GM12878 (cell line): ENCODE measurements around the gene SH2B3. TPM values are rescaled to one million over a fixed set of nuclear protein-coding genes. Genes with fewer than 3 reads are reported as not detected.

Experiments used
- BACH1 ChIP-seq: fragments of 450-650 bp; IDR thresholded peaks from 2 replicates; pipeline ENCODE4 v1.6.1; 2017; ENCODE audit warnings: mild to moderate bottlenecking, borderline replicate concordance
- CEBPB ChIP-seq, 2 experiments: fragments of 150-350 bp in 1 of 2; IDR thresholded peaks; 2 replicates each; pipeline ENCODE4 v1.6.1; 2012 to 2014; ENCODE audit warnings: low read depth in 2 of 2, low read length in 2 of 2, borderline replicate concordance in 1 of 2, inconsistent platforms in 1 of 2
- CHD1 ChIP-seq: IDR thresholded peaks from 2 replicates; pipeline ENCODE4 v1.6.1; 2012; ENCODE audit warnings: low read depth, low read length, improper control_type of control experiment
- CREB1 ChIP-seq: IDR thresholded peaks from 2 replicates; pipeline ENCODE4 v1.6.1; 2012; ENCODE audit warnings: low read depth, mild to moderate bottlenecking, inconsistent platforms
- DPF2 ChIP-seq: fragments of 450-650 bp; IDR thresholded peaks from 2 replicates; pipeline ENCODE4 v1.6.1; 2017; ENCODE audit warnings: mild to moderate bottlenecking
- EGR1 ChIP-seq, 2 experiments: IDR thresholded peaks; 1 replicate in 1 of 2; 2 replicates in 1 of 2; pipeline ENCODE4 v1.6.1; 2011 to 2012; ENCODE audit warnings: low read depth in 2 of 2, low read length in 2 of 2, borderline replicate concordance in 1 of 2, mild to moderate bottlenecking in 1 of 2, moderate library complexity in 1 of 2
- ETV6 ChIP-seq, 2 experiments: fragments of 450-650 bp in 1 of 2; IDR thresholded peaks in 1 of 2; conservative IDR thresholded peaks in 1 of 2; 2 replicates each; pipeline ENCODE4 v1.6.1; 2014; ENCODE audit warnings: antibody characterized with exemption in 1 of 2, borderline replicate concordance in 1 of 2, low read depth in 1 of 2, mild to moderate bottlenecking in 1 of 2, moderate library complexity in 1 of 2
- JUNB ChIP-seq: IDR thresholded peaks from 2 replicates; pipeline ENCODE4 v1.6.1; 2016; ENCODE audit warnings: antibody characterized with exemption, mild to moderate bottlenecking
- JUND ChIP-seq: IDR thresholded peaks from 2 replicates; pipeline ENCODE4 v1.6.1; 2012; ENCODE audit warnings: low read depth, mild to moderate bottlenecking, low read length, improper control_type of control experiment, moderate library complexity
- KLF5 ChIP-seq: fragments of 450-650 bp; IDR thresholded peaks from 2 replicates; pipeline ENCODE4 v1.6.1; 2014; ENCODE audit warnings: mild to moderate bottlenecking; ENCODE audit not compliant: partially characterized antibody
- LARP7 ChIP-seq: fragments of 450-650 bp; IDR thresholded peaks from 2 replicates; pipeline ENCODE4 v1.6.1; 2017; ENCODE audit warnings: mild to moderate bottlenecking
- MTA2 ChIP-seq: fragments of 450-650 bp; IDR thresholded peaks from 2 replicates; pipeline ENCODE4 v1.6.1; 2016; ENCODE audit warnings: low read depth, mild to moderate bottlenecking, moderate library complexity
- MTA3 ChIP-seq: IDR thresholded peaks from 2 replicates; pipeline ENCODE4 v1.6.1; 2012; ENCODE audit warnings: low read length, inconsistent platforms, borderline replicate concordance
- NFIC ChIP-seq: IDR thresholded peaks from 2 replicates; pipeline ENCODE4 v1.6.1; 2012; ENCODE audit warnings: low read depth, mild to moderate bottlenecking, inconsistent platforms, low read length, moderate library complexity
- NFYA ChIP-seq: IDR thresholded peaks from 2 replicates; pipeline ENCODE4 v1.6.1; 2011; ENCODE audit warnings: low read depth, mild to moderate bottlenecking, low read length, improper control_type of control experiment, borderline replicate concordance
- PAX8 ChIP-seq: fragments of 450-650 bp; IDR thresholded peaks from 2 replicates; pipeline ENCODE4 v1.6.1; 2017; ENCODE audit warnings: mild to moderate bottlenecking, moderate library complexity
- POLR2AphosphoS5 ChIP-seq: IDR thresholded peaks from 2 replicates; pipeline ENCODE4 v1.6.1; 2011; ENCODE audit warnings: mild to moderate bottlenecking, low read length, inconsistent platforms
- REST ChIP-seq: IDR thresholded peaks from 2 replicates; pipeline ENCODE4 v1.6.1; 2012; ENCODE audit warnings: mild to moderate bottlenecking, low read depth, low read length
- RFX5 ChIP-seq: IDR thresholded peaks from 2 replicates; pipeline ENCODE4 v1.6.1; 2011; ENCODE audit warnings: low read depth, low read length, improper control_type of control experiment
- SREBF1 ChIP-seq: IDR thresholded peaks from 2 replicates; pipeline ENCODE4 v1.6.1; 2012; ENCODE audit warnings: mild to moderate bottlenecking, low read length
- ZBTB4 ChIP-seq: fragments of 450-650 bp; formaldehyde crosslinking; IDR thresholded peaks from 2 replicates; pipeline ENCODE4 v1.4.0; 2022; ENCODE audit warnings: mild to moderate bottlenecking, moderate library complexity
- ZNF622 ChIP-seq: fragments of 450-650 bp; IDR thresholded peaks from 2 replicates; pipeline ENCODE4 v1.6.1; 2017; ENCODE audit warnings: mild to moderate bottlenecking, inconsistent platforms
- polyA plus RNA-seq, 11 experiments: library from polyadenylated mRNA; depleted of rRNA in 4 of 11; unstranded in 6 of 11; stranded (reverse) in 5 of 11; fragments of >200 nt; fragmentation: Nextera tagmentation in 4 of 11; fragmentation: Illumina TruSeq in 1 of 11; extraction: Ambion mirVana in 4 of 11; extraction: Trizol in 1 of 11; gene quantifications; 1 replicate in 1 of 11; 2 replicates in 10 of 11; pipeline versions ENCODE4 v1.2.1 to v1.2.3, GENCODE V29; 2011 to 2016; ENCODE audit warnings: inconsistent platforms in 2 of 11, missing spikeins in 2 of 11, low read depth in 1 of 11
- total RNA-seq, 4 experiments: library from RNA; depleted of rRNA in 3 of 4; stranded (reverse); fragments of >200 nt in 3 of 4; fragmentation: Illumina TruSeq in 1 of 4; extraction: Trizol in 1 of 4; gene quantifications; 2 replicates each; pipeline versions ENCODE4 v1.2.1 to v1.2.3, GENCODE V29; 2013 to 2021
- TF ChIP-seq, protein P1 (sequence below): IDR thresholded peaks from 2 replicates; pipeline ENCODE4 v1.6.1; 2011; ENCODE audit warnings: borderline replicate concordance, low read depth, mild to moderate bottlenecking, moderate library complexity, mixed read lengths, low read length; ENCODE audit not compliant: insufficient read depth; ENCODE audit errors: extremely low read length

Gene SH2B3
- total and polyA plus RNA-seq, 10 of the 15 experiments (the other 5 are each of a cell fraction or from before 2014, with no cell fraction given) = 5.8 to 46.4 (median 23.3) TPM

DNA sequence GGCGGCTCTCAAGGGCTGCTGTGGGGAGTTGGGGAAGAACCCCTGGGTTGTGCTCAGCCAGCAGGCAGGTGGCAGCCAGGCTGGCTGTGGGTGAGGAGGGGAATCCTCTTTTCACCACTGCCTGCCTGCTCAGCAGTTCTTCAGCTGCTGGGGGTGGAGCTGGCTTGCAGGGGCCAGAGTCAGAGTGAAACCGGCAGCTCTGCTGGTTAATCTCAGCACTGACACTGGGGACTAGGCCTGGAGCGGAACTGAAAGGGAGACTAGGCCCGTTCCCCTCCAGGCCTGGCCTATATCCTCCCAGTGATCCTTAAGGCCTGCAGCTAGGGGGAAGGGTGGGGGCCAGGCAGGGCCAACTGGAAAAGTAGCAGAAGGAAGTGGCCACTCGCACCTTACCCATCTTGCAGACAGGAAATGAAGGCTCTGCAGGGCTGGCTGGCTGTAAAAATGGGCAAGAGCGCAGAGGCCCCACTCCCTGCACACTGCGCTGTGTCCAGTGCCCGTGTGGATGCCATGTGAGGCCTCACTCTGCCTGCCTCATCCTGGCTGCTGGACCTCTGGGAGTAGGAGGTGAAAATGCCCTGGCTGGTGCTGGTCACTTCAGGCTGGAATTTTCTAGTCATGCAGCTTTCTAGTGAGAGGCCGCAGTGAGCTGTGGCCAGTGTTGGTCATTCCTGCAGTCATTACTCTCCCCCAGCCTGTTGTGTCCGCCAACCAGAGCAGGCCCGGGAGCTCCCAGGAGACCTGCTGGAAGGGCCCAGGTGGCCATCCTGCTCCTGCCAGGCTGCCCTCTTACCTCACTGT is 39.4 kb downstream of the SH2B3 start (continued):
- TF ChIP-seq KLF5 (peak; percentile 77), PAX8 (no peak), ZNF622 (no peak), CEBPB (IDR thresholded peaks at IDR 0.05; ENCODE audit: borderline replicate concordance in 1 of 2, low read depth in 2 of 2, low read length in 2 of 2) (0 out of 4 replicates have a peak, but pooled peaks of 1 of the 2 experiments have one; percentile 21), ZBTB4 (CRISPR knock-in tag) (no peak), CREB1 (0 out of 2 replicates have a peak, but pooled peaks have one; percentile 44), NFYA (no peak), MTA3 (no peak), SREBF1 (no peak), MTA2 (peak; percentile 80), NFIC (no peak), DPF2 (peak; percentile 98), CHD1 (no peak), JUNB (peak; percentile 94), POLR2AphosphoS5 (0 out of 2 replicates have a peak, but pooled peaks have one; percentile 15), BACH1 (peak; percentile 95; the same call in 1 of the 2 replicates), ETV6 (conservative IDR thresholded peaks at IDR 0.05 in 1 of 2, IDR thresholded peaks at IDR 0.05 in 1 of 2; ENCODE audit: borderline replicate concordance in 1 of 2, low read depth in 1 of 2) (peak in 1 of 2 experiments; percentile 99; a peak in 2 of 4 replicates), JUND (peak; percentile 96), LARP7 (peak; percentile 15; the same call in 1 of the 2 replicates), EGR1 (IDR thresholded peaks at IDR 0.05; ENCODE audit: borderline replicate concordance in 1 of 2, low read depth in 2 of 2, low read length in 2 of 2) (peak in 1 of 2 experiments; percentile 77; a peak in 2 of 3 replicates), REST (peak; percentile 45; the same call in 1 of the 2 replicates), RFX5 (0 out of 2 replicates have a peak, but pooled peaks have one; percentile 10)
- TF ChIP-seq, protein P1, sequence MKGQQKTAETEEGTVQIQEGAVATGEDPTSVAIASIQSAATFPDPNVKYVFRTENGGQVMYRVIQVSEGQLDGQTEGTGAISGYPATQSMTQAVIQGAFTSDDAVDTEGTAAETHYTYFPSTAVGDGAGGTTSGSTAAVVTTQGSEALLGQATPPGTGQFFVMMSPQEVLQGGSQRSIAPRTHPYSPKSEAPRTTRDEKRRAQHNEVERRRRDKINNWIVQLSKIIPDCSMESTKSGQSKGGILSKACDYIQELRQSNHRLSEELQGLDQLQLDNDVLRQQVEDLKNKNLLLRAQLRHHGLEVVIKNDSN = no peak
